Gastroesophageal sphincter (tissue), 4 donors: ENCODE data around the gene COL6A2. TPM values are rescaled to one million over a fixed set of nuclear protein-coding genes. Genes with fewer than 3 reads are reported as not detected.
A peak's percentile ranks its signal among the peaks of the same experiment; 100 is the strongest.

Source experiments
- ATAC-seq: fragments of 150-250 bp; one replicate; pipeline ENCODE4 v1.9.1; 2016; ENCODE audit warnings: mild to moderate bottlenecking, moderate library complexity
- H3K27ac ChIP-seq, 4 donors: fragments of 200-600 bp; sonication (generic) in 3 of 4; 1 replicate in 3 of 4; 2 replicates in 1 of 4; pipeline ENCODE4 v1.5.1; 2016 to 2019
- H3K27me3 ChIP-seq: fragments of 200-600 bp; sonication (generic); one replicate; pipeline ENCODE4 v1.5.1; 2019
- H3K36me3 ChIP-seq, 2 donors: fragments of 200-600 bp; sonication (generic); one replicate each; pipeline ENCODE4 v1.5.1; 2019; ENCODE audit warnings: control low read depth in 1 of 2
- H3K4me1 ChIP-seq, 3 donors: fragments of 200-600 bp; sonication (generic); 1 replicate in 2 of 3; 2 replicates in 1 of 3; pipeline ENCODE4 v1.5.1; 2016 to 2019; ENCODE audit warnings: control low read depth in 2 of 3
- H3K4me3 ChIP-seq, 2 donors: fragments of 200-600 bp; sonication (generic); one replicate each; pipeline ENCODE4 v1.5.1; 2019; ENCODE audit warnings: mild to moderate bottlenecking in 1 of 2, moderate library complexity in 1 of 2
- H3K9me3 ChIP-seq, 3 donors: fragments of 200-600 bp; sonication (generic); one replicate each; pipeline ENCODE4 v1.5.1; 2017 to 2019; ENCODE audit warnings: control low read depth in 2 of 3
- CTCF ChIP-seq, 4 experiments: fragments of 200-600 bp in 2 of 4; fragments of 450-650 bp in 2 of 4; sonication (generic) in 1 of 4; IDR thresholded peaks; one replicate each; pipeline ENCODE4 v1.5.1; 2017 to 2019; ENCODE audit warnings: antibody characterized with exemption in 4 of 4, mild to moderate bottlenecking in 2 of 4, moderate library complexity in 2 of 4
- EP300 ChIP-seq: sonication (generic); formaldehyde crosslinking; IDR thresholded peaks from one replicate; pipeline ENCODE4 v1.6.1; 2017; ENCODE audit warnings: antibody characterized with exemption, mild to moderate bottlenecking
- POLR2A ChIP-seq, 2 donors: fragments of 450-650 bp; IDR thresholded peaks; one replicate each; pipeline ENCODE4 v1.6.1; 2017; ENCODE audit warnings: antibody characterized with exemption in 2 of 2, mild to moderate bottlenecking in 2 of 2, moderate library complexity in 1 of 2
- POLR2AphosphoS5 ChIP-seq: sonication (generic); formaldehyde crosslinking; IDR thresholded peaks from one replicate; pipeline ENCODE4 v1.6.1; 2017; ENCODE audit warnings: antibody characterized with exemption
- WGBS, 2 donors: methylation state at CpG; one replicate each; pipeline ENCODE4 v1.1.5; 2018; ENCODE audit warnings: low coverage in 1 of 2; 5-methylcytosine and 5-hydroxymethylcytosine counted together
- total RNA-seq, 4 donors: library from RNA; depleted of rRNA; stranded (reverse); fragments of >200 nt; gene quantifications; one replicate each; pipeline ENCODE4 v1.1.0, GENCODE V29; 2016

Gene COL6A2
- total RNA-seq, 4 donors from 2014 or later = 720 to 1,286 (median 1,215) TPM

GRCh38 chr21:46112725-46113215 is 14.9 kb downstream of the COL6A2 start:
- Histone ChIP-seq H3K4me1 (peaks cover 0 to 47% (median 24%) of the 10 kb centered on the region in 3 donors), H3K27ac (peak overlapping the region in 1 of 4 donors; percentile 24), H3K36me3 (peaks cover 0 to 61% of the 10 kb centered on the region in 2 donors), H3K27me3 (no peaks in the 10 kb centered on the region), H3K4me3 (no peak overlapping the region), H3K9me3 (peaks cover 0 to 7% (median 0%) of the 10 kb centered on the region in 3 donors)
- TF ChIP-seq CTCF (IDR thresholded peaks at IDR 0.05) (no peak), EP300 (no peak), POLR2A (IDR thresholded peaks at IDR 0.05) (no peak), POLR2AphosphoS5 (no peak)
- no peak for ATAC-seq
- no CpG with 5 or more reads among the region's 20 CpGs for WGBS, 2 donors

- WGBS, 2 donors = 89 to 92% methylated on average over 5 to 11 of the region's 16 CpGs
- no peak overlapping the region for H3K4me3 ChIP-seq
- H3K36me3 ChIP-seq = peaks cover 0 to 70% of the 10 kb centered on the region in 2 donors
- ATAC-seq = no peak
- peaks cover 0 to 7% (median 0%) of the 10 kb centered on the region in 3 donors for H3K9me3 ChIP-seq
- peak overlapping the region in 1 of 4 donors; percentile 15 for H3K27ac ChIP-seq
- no peak for TF ChIP-seq POLR2A (IDR thresholded peaks at IDR 0.05)
- no peak for TF ChIP-seq CTCF (IDR thresholded peaks at IDR 0.05)
- no peak for TF ChIP-seq EP300
- no peak for TF ChIP-seq POLR2AphosphoS5
- peaks cover 0 to 43% (median 24%) of the 10 kb centered on the region in 3 donors for H3K4me1 ChIP-seq
- no peaks in the 10 kb centered on the region for H3K27me3 ChIP-seq
These were observed 15.7 kb downstream of the COL6A2 start for GRCh38 chr21:46113497-46114176.

- no peak overlapping the region for H3K4me3 ChIP-seq
- H3K27me3 ChIP-seq = no peaks in the 10 kb centered on the region
- H3K36me3 ChIP-seq = peaks cover 0 to 83% of the 10 kb centered on the region in 2 donors
- H3K9me3 ChIP-seq = peaks cover 0 to 7% (median 0%) of the 10 kb centered on the region in 3 donors
- 80 to 93% methylated on average over 1 to 2 of the region's 4 CpGs for WGBS, 2 donors
- TF ChIP-seq CTCF (IDR thresholded peaks at IDR 0.05) (no peak), POLR2A (IDR thresholded peaks at IDR 0.05) (no peak), EP300 (no peak), POLR2AphosphoS5 (no peak)
- peaks cover 0 to 30% (median 11%) of the 10 kb centered on the region in 3 donors for H3K4me1 ChIP-seq
- no peak for ATAC-seq
- H3K27ac ChIP-seq = peak overlapping the region in 1 of 4 donors; percentile 63
These were observed 17.1 kb downstream of the COL6A2 start for GRCh38 chr21:46114963-46115362.

- H3K36me3 ChIP-seq = peaks cover 0 to 90% of the 10 kb centered on the region in 2 donors
- no peak for ATAC-seq
- no peak overlapping the region for H3K4me3 ChIP-seq
- H3K27me3 ChIP-seq = no peaks in the 10 kb centered on the region
- peak overlapping the region in 3 of 4 donors; percentile 54 to 63 (median 58) for H3K27ac ChIP-seq
- peaks cover 0 to 23% (median 5%) of the 10 kb centered on the region in 3 donors for H3K4me1 ChIP-seq
- WGBS, 2 donors = 80 to 94% methylated on average over 1 to 3 of the region's 17 CpGs
- peaks cover 0 to 7% (median 0%) of the 10 kb centered on the region in 3 donors for H3K9me3 ChIP-seq
- TF ChIP-seq EP300 = no peak
- TF ChIP-seq CTCF (IDR thresholded peaks at IDR 0.05) = no peak
- TF ChIP-seq POLR2A (IDR thresholded peaks at IDR 0.05) = no peak
- no peak for TF ChIP-seq POLR2AphosphoS5
These were observed 17.7 kb downstream of the COL6A2 start for GRCh38 chr21:46115441-46116188.
